HUES48 (cell line): ENCODE measurements around the gene SCUBE1.

ENCODE experiments used
- H3K27ac ChIP-seq: one replicate; pipeline ENCODE4 v1.7.0; 2013; ENCODE audit warnings: low read depth, low read length, inconsistent platforms
- H3K27me3 ChIP-seq: 2 replicates; pipeline ENCODE4 v1.6.1; 2013; ENCODE audit warnings: mild to moderate bottlenecking, low read length; ENCODE audit not compliant: control insufficient read depth, insufficient read depth
- H3K36me3 ChIP-seq: 2 replicates; pipeline ENCODE4 v1.6.1; 2013; ENCODE audit warnings: low read length; ENCODE audit not compliant: control insufficient read depth, insufficient read depth
- H3K4me1 ChIP-seq: 2 replicates; pipeline ENCODE4 v1.6.1; 2013; ENCODE audit warnings: mild to moderate bottlenecking, low read length; ENCODE audit not compliant: control insufficient read depth, insufficient read depth
- H3K4me3 ChIP-seq: 2 replicates; pipeline ENCODE4 v1.5.1; 2013; ENCODE audit warnings: mild to moderate bottlenecking, low read depth, low read length
- H3K9ac ChIP-seq: 2 replicates; pipeline ENCODE4 v1.6.1; 2013; ENCODE audit warnings: mild to moderate bottlenecking, low read depth, low read length, moderate library complexity
- H3K9me3 ChIP-seq: 2 replicates; pipeline ENCODE4 v1.6.1; 2013; ENCODE audit warnings: low read length; ENCODE audit not compliant: control insufficient read depth, insufficient read depth

The SCUBE1 gene

DNA sequence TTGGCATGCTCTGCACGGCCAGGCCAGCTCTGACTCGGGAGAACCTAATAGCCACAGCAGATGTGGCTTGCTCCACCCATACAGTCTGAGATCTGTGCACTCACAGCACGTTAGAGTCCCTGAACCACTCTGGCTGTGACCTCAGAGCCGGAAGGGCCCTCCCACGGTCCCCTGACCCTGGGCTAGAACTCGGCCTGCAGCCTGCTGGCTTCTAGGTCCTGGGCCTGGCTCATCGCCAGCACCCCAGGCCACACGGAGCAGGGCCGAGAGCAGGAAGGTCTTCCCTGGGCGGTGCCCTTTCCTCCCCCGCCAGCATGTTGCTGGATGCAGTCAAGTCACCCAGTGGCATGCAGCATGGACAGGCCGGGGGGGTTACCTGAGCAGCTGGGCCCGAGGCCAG is 120.9 kb downstream of the SCUBE1 start:
- Histone ChIP-seq H3K9me3 (no peaks in the 10 kb centered on the region), H3K36me3 (no peaks in the 10 kb centered on the region), H3K27ac (no peak overlapping the region), H3K4me3 (no peak overlapping the region), H3K27me3 (peaks cover 9% of the 10 kb centered on the region), H3K4me1 (peaks cover 18% of the 10 kb centered on the region), H3K9ac (no peak overlapping the region)

DNA sequence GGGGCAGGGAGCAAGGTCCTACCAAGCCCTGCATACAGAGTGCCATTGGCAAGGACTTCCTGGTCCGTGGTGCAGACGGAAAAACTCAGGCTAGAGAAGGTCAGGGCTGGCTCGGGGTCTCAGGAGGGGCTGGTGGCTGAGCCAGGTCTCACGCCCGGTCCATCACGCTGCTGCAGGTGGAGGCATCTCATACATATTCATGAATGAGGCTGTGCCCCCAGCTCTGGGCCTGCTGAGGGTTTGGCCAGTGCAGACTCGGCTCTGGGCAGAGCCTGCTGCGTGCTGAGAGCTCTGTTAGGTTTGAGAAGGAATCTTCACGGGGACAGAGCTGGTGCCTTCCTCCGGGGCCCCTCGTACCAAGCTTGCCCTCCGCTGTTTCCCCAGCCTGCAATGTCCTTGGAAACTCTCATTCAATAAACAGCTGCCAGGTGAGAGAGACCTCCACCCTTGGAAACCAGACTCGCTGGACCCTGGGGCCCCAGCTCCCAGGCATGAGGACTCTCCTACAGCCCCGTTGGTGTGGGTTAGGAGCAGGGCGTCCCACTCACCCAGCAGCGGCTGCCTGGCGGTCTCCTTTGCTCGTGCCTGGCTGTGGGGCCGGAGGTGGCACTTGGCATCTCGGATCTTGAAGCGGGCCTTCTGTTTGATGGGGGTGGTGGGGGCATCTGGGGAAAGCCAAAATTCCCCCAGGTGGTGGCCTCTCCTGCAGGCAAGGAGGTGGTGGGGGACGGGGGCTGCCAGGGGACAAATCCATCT is 122.4 kb downstream of the SCUBE1 start:
- Histone ChIP-seq H3K9me3 (no peaks in the 10 kb centered on the region), H3K36me3 (no peaks in the 10 kb centered on the region), H3K27me3 (peaks cover 7% of the 10 kb centered on the region), H3K4me1 (peaks cover 6% of the 10 kb centered on the region; the same call in 1 of the 2 replicates), H3K9ac (no peak overlapping the region), H3K27ac (no peak overlapping the region), H3K4me3 (no peak overlapping the region)

DNA sequence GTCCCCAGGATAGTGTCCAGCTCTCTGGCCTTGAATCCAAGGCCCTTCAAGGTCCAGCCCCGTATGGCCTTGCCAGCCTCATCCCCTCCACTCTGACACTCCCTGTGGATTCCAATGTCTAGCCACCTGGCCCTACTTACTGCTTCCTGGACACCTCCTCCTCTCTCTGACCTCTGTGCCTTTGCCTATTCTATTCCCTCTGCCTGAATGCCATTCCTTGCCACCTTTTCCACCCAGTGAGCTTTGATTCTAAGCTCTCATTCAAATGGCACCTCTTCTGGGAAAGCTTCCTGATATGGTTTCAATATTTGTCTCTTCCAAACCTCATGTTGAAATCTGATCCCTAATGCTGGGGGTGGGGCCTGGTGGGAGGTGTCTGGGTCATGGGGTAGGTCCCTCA is 124.4 kb downstream of the SCUBE1 start:
- H3K4me1 ChIP-seq = 0 out of 2 replicates have a peak, but pooled peaks cover 3% of the 10 kb centered on the region
- no peaks in the 10 kb centered on the region for H3K27me3 ChIP-seq
- no peak overlapping the region for H3K9ac ChIP-seq
- no peaks in the 10 kb centered on the region for H3K9me3 ChIP-seq
- no peak overlapping the region for H3K27ac ChIP-seq
- H3K4me3 ChIP-seq = no peak overlapping the region
- H3K36me3 ChIP-seq = no peaks in the 10 kb centered on the region

DNA sequence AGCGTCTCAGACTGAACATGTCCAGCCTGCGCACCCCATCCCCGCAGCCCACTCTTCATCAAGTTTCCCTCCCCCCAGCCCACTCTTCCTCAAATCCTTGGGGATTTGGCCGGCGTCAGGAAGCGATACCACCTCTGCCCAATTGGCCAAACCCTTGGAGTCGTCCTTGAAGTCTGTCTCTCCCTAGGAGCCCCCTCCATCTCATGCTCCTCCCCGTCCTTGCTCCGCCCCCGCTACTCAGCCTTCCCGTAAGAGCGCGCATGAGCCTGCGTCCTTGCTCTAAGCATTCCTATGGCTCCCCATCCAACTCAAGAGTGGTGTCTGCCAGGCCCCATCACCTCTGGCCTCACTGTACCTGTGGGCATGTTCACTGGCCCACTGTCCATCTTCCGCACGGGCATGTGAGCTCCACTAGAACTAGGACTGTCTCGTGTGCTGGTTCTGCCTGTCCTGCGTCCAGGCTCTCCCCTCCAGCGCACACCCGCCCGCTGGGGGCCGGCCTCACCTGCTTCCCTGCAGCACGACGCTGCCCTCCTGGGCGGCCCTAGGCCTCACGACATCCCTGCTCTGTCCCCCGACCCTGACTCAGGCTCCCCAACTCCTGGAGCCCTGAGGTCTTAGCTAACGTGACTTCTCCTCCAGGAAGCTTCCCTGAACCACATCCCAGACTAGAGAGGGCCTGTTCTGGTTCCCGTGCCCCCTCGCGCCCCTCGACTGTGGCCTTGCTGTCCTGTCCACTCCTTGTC is 125.7 kb downstream of the SCUBE1 start:
- Histone ChIP-seq H3K9me3 (no peaks in the 10 kb centered on the region), H3K4me1 (peaks cover 10% of the 10 kb centered on the region; the same call in 1 of the 2 replicates), H3K9ac (no peak overlapping the region), H3K36me3 (no peaks in the 10 kb centered on the region), H3K27me3 (no peaks in the 10 kb centered on the region), H3K27ac (no peak overlapping the region), H3K4me3 (no peak overlapping the region)

DNA sequence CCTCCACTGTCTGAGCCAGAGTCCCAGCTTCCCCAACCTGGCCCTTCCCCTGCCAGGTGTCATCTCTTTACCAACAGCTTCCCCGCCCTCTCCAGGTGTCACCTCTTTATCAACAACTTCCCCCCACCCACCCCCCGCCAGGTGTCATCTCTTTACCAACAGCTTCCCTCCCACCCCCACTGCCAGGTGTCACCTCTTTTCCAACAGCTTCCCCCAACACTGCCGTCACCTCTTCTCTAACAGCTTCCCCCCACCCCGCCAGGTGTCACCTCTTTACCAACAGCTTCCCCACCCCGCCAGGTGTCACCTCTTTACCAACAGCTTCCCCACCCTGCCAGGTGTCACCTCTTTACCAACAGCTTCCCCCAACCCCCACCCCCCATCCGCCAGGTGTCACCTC is 126.4 kb downstream of the SCUBE1 start:
- no peak overlapping the region for H3K9ac ChIP-seq
- no peaks in the 10 kb centered on the region for H3K27me3 ChIP-seq
- no peak overlapping the region for H3K27ac ChIP-seq
- no peaks in the 10 kb centered on the region for H3K9me3 ChIP-seq
- H3K4me1 ChIP-seq = peaks cover 10% of the 10 kb centered on the region; the same call in 1 of the 2 replicates
- H3K36me3 ChIP-seq = no peaks in the 10 kb centered on the region
- H3K4me3 ChIP-seq = no peak overlapping the region

DNA sequence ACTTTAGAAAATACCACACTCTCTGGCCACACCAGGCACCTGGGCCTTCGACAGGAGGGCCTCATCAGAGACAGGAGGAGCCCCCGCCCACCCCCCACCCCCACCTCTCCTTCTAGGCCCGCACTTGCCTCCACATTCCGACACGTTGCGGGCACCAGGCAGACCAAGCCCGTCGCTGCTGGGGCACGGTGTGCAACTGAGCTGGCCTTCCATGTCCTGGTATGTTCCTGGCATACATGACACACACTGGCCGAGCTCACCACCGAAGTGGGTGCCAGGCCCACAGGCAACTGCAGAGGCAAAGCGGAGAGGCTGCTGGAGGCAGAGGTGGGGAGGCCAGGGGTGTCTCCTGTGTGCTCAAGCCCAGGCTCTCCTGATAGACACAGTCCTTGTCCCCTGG is 129.2 kb downstream of the SCUBE1 start:
- H3K4me1 ChIP-seq = peaks cover 10% of the 10 kb centered on the region; the same call in 1 of the 2 replicates
- H3K27ac ChIP-seq = no peak overlapping the region
- H3K27me3 ChIP-seq = no peaks in the 10 kb centered on the region
- H3K4me3 ChIP-seq = no peak overlapping the region
- H3K9ac ChIP-seq = no peak overlapping the region
- H3K36me3 ChIP-seq = no peaks in the 10 kb centered on the region
- H3K9me3 ChIP-seq = no peaks in the 10 kb centered on the region

DNA sequence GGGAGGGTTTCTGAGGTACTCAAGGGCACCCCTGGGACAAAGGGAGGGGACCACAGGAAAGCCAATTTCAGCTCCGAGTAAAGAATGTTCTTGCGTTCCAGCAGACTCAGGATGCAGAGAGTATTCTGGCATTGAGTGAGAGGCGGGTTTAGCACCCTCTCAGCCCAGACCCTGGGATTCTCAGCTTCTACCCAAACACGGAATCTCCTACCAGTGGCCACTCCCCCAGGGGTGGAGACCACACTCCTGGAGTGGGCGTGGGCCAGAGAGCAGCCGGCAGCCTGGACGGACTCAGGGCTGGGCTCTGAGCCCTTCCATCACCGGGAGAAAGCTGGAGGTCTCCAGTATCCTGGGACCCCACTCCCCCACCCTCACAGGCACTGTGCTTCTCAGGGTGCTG is 130.1 kb downstream of the SCUBE1 start:
- H3K4me3 ChIP-seq = no peak overlapping the region
- no peaks in the 10 kb centered on the region for H3K36me3 ChIP-seq
- no peak overlapping the region for H3K9ac ChIP-seq
- no peaks in the 10 kb centered on the region for H3K27me3 ChIP-seq
- H3K4me1 ChIP-seq = peaks cover 10% of the 10 kb centered on the region; the same call in 1 of the 2 replicates
- H3K9me3 ChIP-seq = no peaks in the 10 kb centered on the region
- no peak overlapping the region for H3K27ac ChIP-seq

DNA sequence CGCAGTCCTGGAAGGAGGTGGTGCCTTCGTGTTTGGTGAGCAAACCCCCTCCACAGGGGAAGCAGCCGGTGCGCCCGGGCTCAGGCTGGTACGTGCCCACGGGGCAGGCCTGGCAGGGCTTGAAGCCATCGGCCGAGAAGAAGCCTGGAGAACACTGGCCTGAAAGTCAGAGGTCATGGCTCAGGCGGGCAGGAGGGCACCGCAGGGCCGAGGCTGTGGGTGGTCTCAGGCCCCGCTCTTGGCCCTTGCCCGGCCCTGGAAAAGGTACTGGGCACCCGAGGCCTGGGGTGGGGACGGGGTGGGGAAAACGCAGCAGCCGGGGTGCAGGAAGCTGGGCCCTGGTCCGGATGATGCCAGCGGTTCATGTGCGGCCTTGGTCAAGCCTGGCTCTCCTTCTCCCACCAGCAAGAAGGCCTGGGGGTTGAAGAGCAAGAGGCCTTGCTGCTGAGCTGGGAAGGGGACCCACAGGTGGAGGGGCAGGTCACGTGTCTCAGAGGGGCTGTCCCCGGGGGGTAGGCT is 130.7 kb downstream of the SCUBE1 start:
- H3K27ac ChIP-seq = no peak overlapping the region
- peaks cover 9% of the 10 kb centered on the region; the same call in 1 of the 2 replicates for H3K4me1 ChIP-seq
- no peaks in the 10 kb centered on the region for H3K9me3 ChIP-seq
- H3K27me3 ChIP-seq = no peaks in the 10 kb centered on the region
- H3K9ac ChIP-seq = no peak overlapping the region
- H3K36me3 ChIP-seq = no peaks in the 10 kb centered on the region
- H3K4me3 ChIP-seq = no peak overlapping the region

DNA sequence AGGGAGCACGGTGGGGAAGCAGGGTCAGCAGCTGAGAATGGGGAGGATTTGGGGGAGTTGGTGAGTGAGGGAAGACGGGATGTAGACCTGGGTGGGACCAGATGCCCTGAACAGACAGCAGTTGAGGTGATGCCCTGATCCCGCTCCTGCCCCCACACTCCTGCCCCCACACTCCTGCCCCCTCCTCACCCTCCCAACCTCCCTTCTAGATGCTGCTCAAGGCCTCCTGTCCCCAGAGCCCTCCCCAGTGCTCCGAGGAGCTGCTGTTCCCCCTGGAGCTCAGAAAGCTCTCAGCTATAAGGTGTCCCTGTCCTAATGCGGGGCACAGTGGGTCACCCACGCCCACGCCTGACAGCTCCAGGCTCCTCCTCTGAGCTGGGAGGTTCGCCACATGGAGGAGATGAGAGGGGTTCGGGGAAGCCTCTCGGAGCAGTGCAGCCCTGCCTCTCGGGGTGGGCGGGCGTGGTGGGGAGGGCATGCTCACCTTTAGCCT is 131.2 kb downstream of the SCUBE1 start:
- Histone ChIP-seq H3K9ac (no peak overlapping the region), H3K27me3 (no peaks in the 10 kb centered on the region), H3K9me3 (no peaks in the 10 kb centered on the region), H3K27ac (no peak overlapping the region), H3K36me3 (no peaks in the 10 kb centered on the region), H3K4me1 (peaks cover 7% of the 10 kb centered on the region; the same call in 1 of the 2 replicates), H3K4me3 (no peak overlapping the region)

DNA sequence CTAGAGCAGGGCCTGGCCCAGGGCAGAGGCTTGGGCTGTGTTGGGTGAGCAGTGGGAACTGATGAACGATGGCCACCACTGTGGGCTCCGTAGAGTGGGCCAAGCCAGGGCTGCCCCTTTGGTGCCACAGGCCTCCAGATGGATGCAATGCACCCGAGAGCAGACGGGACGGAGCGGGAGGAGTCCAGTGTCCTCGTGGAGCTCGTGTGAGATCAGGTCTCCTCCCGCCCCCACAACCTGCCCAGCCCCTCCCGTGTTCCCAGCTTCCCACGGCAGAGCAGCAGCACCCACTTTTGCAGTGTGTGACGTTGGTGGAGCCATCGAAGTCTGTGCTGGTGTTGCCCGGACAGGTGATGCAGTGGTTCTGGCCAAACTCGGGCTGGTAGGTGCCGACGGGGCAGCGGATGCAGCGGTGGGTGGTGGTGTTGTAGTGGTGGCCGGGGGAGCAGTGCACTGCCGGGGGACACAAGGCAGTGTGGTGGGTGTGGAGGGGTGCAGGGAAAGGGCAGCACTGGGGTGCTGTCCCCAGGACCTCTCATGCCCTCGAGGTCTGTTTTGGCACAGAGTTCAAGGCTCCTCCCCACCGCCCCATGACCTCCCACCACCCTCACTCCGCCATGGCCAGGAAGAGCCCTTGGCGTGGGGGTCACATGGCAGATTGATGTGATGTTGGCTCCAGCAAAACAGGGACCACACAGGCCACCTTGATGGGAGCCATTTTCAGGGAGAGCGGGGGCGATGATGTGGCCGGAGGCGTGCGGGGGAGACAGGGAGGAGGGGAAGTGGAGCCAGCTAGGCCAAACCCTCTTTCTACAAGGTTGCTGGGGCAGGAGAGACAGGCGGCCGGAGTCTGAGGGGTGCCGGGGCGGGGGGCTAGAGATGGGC is 132.3 kb downstream of the SCUBE1 start:
- H3K36me3 ChIP-seq = no peaks in the 10 kb centered on the region
- no peaks in the 10 kb centered on the region for H3K9me3 ChIP-seq
- H3K4me3 ChIP-seq = no peak overlapping the region
- no peak overlapping the region for H3K9ac ChIP-seq
- H3K4me1 ChIP-seq = peaks cover 7% of the 10 kb centered on the region; the same call in 1 of the 2 replicates
- no peak overlapping the region for H3K27ac ChIP-seq
- no peaks in the 10 kb centered on the region for H3K27me3 ChIP-seq
